Stimulated activated CD8-positive, alpha-beta memory T cell treated with anti-CD3 and anti-CD28 coated beads, Interleukin-15, amount 100 ng/mL, for 24 hours (primary cell): ENCODE results near the gene TMEM108.

ENCODE experiments used
- DNase-seq: peaks from one replicate; pipeline ENCODE4 v3.0.0-alpha.2; 2020; ENCODE audit warnings: low read depth

The TMEM108 gene

GRCh38 chr3:133386876-133387275, 348.7 kb downstream of the TMEM108 start:
- DNase-seq, result no peak

DNA sequence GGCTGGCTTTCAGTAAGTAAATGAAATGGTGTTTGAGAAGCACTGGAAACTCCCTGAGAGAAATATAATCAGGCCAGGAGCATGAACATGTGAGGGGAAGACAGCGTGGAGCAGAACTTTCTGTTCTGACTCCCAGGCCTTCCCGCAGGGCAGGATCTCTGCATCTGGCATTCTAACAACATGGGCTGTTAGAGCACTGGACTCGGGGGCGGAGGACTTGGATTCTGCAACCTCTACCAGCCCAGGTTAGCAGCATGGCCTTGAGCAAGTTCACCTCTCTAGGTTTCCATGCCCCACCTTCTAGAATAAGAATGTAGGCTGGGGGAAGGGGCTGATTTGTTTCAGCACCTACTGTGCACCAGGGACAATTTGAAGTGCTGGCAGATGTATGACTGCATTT, 349.1 kb downstream of the TMEM108 start:
- no peak for DNase-seq

DNA sequence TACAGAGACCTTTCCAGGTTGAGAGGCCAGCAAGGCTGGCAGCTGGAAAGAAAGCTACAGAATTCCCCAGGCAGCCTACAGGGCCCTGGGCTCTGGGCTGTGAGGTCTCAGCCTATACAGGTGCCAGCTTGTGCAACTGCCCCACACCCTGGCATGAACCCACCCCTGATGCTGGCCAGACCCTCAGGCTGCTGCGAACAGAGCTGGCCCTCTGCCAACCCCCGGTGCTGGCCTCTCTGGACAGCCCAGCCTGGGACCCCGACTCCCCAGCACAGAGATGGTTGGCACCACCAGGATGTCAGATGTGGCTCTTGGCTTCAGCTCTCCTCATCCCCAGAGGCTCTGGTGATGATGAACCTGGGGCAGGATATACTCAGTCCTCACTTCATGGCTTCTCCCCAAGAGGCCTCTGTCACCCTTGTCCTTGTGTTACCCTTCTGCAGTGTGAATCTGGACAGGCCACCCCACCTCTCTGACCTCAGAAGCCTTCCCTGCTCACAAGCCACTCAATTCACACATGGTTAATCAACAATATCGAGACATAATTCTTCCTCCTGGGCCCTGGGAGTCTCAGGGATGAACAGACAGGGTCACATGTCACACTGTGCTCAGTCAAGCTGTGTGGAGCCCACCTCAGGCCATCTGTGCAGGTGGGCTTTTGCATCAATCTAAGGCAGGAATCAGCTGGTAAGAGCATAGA, 350.7 kb downstream of the TMEM108 start:
- DNase-seq, result no peak

DNA sequence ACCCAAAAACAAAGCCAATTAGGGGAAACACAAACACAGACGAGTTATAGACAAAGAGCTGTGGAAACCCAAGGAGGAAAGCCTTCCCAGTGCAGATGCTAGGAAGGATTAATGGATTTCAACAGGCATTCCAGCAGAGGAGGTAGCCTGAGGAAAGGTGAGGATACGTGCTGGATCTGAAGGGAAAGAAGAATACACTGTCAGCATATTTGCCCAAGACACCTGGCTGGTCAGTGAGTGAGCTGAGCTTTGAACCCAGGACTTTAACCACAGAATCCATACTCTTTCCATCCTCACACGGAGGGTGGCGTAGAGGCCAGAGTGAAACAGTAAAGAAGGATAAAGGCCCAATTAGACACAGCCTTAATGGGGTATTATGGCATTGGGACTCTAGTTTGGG, 352.5 kb downstream of the TMEM108 start:
- DNase-seq, result no peak

GRCh38 chr3:133393204-133393603, 355.0 kb downstream of the TMEM108 start:
- DNase-seq, result no peak

DNA sequence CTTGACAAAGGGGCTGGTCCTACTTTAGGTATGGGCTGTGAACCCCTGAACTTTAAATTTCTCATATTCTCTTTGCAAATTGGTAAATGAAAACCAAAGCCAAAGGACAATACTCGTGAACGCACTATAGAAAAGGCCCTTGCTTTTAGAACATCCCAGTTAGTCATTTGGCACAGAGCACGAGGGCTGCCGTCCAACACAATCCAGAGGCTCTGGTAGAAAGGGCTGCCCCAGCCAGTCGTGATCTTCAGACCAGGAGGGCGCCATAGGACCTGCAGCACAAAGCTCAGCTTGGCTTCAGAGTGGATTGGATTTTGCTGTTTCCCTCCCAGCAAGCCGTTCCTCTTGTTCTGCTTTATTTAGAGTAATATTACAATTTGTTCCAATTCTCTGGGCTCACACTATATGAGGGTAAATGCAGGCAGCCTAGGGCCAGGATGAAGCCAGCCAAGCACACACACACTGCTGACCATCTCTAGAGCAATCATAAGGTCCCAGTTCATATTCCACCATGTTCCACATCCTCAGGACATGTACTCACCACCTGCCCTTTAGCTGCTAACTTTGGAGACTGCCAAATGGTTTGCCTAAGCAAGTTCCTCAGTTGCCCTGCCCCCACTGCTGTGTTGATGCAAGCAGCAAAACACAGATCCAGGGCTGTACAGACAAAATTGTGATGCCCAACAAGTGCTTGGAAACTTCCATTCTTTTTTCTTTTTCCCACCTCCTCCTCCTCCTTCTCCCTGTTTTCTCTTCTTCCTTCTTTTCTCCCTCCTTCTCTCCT, 355.7 kb downstream of the TMEM108 start:
- no peak for DNase-seq

GRCh38 chr3:133394561-133395311, 356.5 kb downstream of the TMEM108 start:
- DNase-seq, result no peak

- DNase-seq, result no peak
Measured at GRCh38 chr3:133396906-133397305, 358.7 kb downstream of the TMEM108 start.

- DNase-seq, result no peak
Measured at GRCh38 chr3:133400006-133400515, 361.9 kb downstream of the TMEM108 start, which contains the start of gene BFSP2. Gene BFSP2 (plus strand): TSS chr3:133400056. CDS start chr3:133400084, 28 bp downstream.

- DNase-seq, result no peak
Measured at GRCh38 chr3:133401374-133402135, 363.4 kb downstream of the TMEM108 start.

GRCh38 chr3:133404920-133405319, 366.7 kb downstream of the TMEM108 start:
- no peak for DNase-seq

DNA sequence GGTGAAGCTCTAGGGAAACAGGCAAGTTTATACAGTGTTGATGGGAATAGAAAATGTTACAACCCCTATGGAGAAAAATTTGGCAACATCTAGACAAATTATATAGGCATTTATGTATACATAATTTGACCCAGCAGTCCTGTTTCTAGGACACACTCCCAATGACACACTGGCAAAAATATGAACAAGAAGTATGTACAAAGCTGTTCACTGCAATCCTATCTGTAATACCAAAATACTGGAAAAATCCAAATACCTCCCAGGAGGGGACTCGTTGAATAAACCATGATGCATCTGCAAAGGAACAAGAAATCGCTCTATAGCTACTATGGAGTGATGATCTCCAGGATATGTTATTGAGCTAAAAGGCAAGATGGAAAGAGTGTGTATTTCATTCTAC, 370.2 kb downstream of the TMEM108 start:
- DNase-seq, result no peak

DNA sequence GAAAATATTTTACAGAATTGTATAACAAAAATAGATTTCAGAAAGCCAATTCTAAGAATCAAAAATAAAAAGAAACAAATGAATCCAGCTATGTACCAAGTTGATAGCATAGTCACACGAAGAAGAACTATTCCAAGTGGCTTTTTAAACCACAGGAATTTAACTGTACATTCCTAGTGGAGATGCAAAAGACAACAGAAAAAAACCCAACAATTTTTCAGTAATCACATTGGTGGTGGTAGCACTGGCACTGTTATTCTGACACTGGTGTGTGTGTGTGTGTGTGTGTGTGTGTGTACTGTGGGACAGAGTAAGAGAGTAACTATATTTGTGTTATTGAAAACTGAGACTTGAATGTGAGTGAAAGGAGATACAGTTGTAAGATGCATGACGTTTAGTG, 370.8 kb downstream of the TMEM108 start:
- no peak for DNase-seq

GRCh38 chr3:133410191-133410892, 372.2 kb downstream of the TMEM108 start:
- no peak for DNase-seq

- no peak for DNase-seq
Measured at GRCh38 chr3:133412183-133413132, 374.3 kb downstream of the TMEM108 start.

- DNase-seq, result no peak
Measured at GRCh38 chr3:133413161-133414020, 375.2 kb downstream of the TMEM108 start.

GRCh38 chr3:133414021-133414392, 375.8 kb downstream of the TMEM108 start:
- no peak for DNase-seq

- DNase-seq, result no peak
Measured at GRCh38 chr3:133418361-133418760, 380.2 kb downstream of the TMEM108 start.
